A673 (cell line): ENCODE results near the gene KCNMA1. TPM values are rescaled to one million over a fixed set of nuclear protein-coding genes. Genes with fewer than 3 reads are reported as not detected.

ENCODE experiments used
- BruUV-seq: library from RNA; stranded (reverse); fragments of 400-500 nt; replicated peaks from 2 replicates; lab custom pipeline; 2021; lab: Mats Ljungman, UMichigan
- CTCF ChIA-PET: fragments of 300-600 bp; sonication (Branson Sonifier 250); formaldehyde crosslinking; loops from one replicate; lab custom pipeline; 2022; ENCODE audit warnings: antibody characterized with exemption; lab: Charles Lee
- POLR2A ChIA-PET: fragments of 300-600 bp; sonication (Branson Sonifier 250); formaldehyde crosslinking; loops from one replicate; lab custom pipeline; 2022; ENCODE audit warnings: antibody characterized with exemption; ENCODE audit not compliant: low non-redundant PET; lab: Charles Lee
- DNase-seq: peaks from one replicate; pipeline ENCODE4 v3.0.0-alpha.2; 2015; ENCODE audit warnings: low spot score
- H3K27ac ChIP-seq: fragments of 200-600 bp; sonication (generic); 2 replicates; pipeline ENCODE4 v1.5.1; 2016; ENCODE audit warnings: mixed run types, low read depth, mild to moderate bottlenecking, mixed read lengths, antibody characterized with exemption, low read length; ENCODE audit not compliant: poor library complexity, severe bottlenecking
- H3K27me3 ChIP-seq: fragments of 200-600 bp; sonication (generic); replicated peaks from 2 replicates; pipeline ENCODE4 v1.6.1; 2017; ENCODE audit warnings: mixed run types, low read depth, mild to moderate bottlenecking, mixed read lengths, antibody characterized with exemption, low read length; ENCODE audit not compliant: insufficient read depth, poor library complexity
- H3K36me3 ChIP-seq: fragments of 200-600 bp; sonication (generic); 2 replicates; pipeline ENCODE4 v1.6.1; 2016; ENCODE audit warnings: mixed run types, mild to moderate bottlenecking, mixed read lengths, antibody characterized with exemption, low read length; ENCODE audit not compliant: insufficient read depth, poor library complexity, severe bottlenecking
- H3K4me1 ChIP-seq: fragments of 200-600 bp; sonication (generic); 2 replicates; pipeline ENCODE4 v1.6.1; 2017; ENCODE audit warnings: mixed run types, mild to moderate bottlenecking, mixed read lengths, antibody characterized with exemption, low read length; ENCODE audit not compliant: insufficient read depth, poor library complexity, severe bottlenecking
- H3K4me3 ChIP-seq: fragments of 200-600 bp; sonication (generic); 2 replicates; pipeline ENCODE4 v1.5.1; 2016; ENCODE audit warnings: low read depth, mixed run types, mild to moderate bottlenecking, mixed read lengths, low read length; ENCODE audit not compliant: poor library complexity, severe bottlenecking
- H3K9me3 ChIP-seq: fragments of 200-600 bp; sonication (generic); 2 replicates; pipeline ENCODE4 v1.6.1; 2016; ENCODE audit warnings: mixed run types, low read depth, mild to moderate bottlenecking, mixed read lengths, antibody characterized with exemption, low read length; ENCODE audit not compliant: poor library complexity, severe bottlenecking
- EZH2 ChIP-seq: fragments of 200-600 bp; sonication (generic); IDR thresholded peaks from 2 replicates; pipeline ENCODE4 v1.6.1; 2017; ENCODE audit warnings: borderline replicate concordance, low read depth, mild to moderate bottlenecking, mixed read lengths, antibody characterized with exemption, low read length; ENCODE audit not compliant: poor library complexity, severe bottlenecking
- intact Hi-C: fragments of 100-400 bp; cut with micrococcal nuclease; formaldehyde crosslinking; loops from one replicate; pipeline ENCODE4 v1.10.0; 2022; ENCODE audit not compliant: unreplicated experiment
- total RNA-seq: library from RNA; stranded (reverse); gene quantifications from 2 replicates; pipeline ENCODE4 v1.2.3, GENCODE V29; 2021
- TF ChIP-seq, protein P1 (sequence below): fragments of 300-800, 200-600 bp; sonication (generic); conservative IDR thresholded peaks from 2 replicates; pipeline ENCODE4 v1.5.1; 2017; ENCODE audit warnings: low read depth, mild to moderate bottlenecking, antibody characterized with exemption, low read length, moderate library complexity, mixed read lengths

KCNMA1 gene
- total RNA-seq, 1 experiment from 2014 or later, result 0.84 TPM

DNA sequence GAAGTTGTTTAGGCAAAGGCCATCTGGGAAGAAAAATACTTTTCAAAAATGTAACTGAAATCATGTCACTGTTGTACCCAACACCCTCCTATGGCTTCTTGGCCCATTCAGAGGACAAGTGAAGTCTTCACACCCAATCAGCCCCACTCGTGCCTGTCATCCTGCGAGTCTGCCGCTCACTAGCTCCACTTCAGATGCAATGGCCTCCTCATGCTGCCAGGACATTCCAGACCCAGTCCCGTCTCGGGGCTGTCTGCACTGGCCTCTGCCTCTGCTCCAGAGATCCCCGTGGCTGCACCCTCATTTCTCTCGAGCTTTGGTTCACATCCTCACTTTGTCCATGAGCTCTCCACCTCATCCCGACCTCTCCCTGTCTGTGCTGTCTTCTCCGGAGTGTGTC is 227.1 kb downstream of the KCNMA1 start:
- H3K4me3 ChIP-seq, result no peak overlapping the region
- BruUV-seq, result no TSS peak
- ChIA-PET POLR2A (no interaction called here), CTCF (no interaction called here)
- no peaks in the 10 kb centered on the region for H3K27me3 ChIP-seq
- TF ChIP-seq, protein P1, sequence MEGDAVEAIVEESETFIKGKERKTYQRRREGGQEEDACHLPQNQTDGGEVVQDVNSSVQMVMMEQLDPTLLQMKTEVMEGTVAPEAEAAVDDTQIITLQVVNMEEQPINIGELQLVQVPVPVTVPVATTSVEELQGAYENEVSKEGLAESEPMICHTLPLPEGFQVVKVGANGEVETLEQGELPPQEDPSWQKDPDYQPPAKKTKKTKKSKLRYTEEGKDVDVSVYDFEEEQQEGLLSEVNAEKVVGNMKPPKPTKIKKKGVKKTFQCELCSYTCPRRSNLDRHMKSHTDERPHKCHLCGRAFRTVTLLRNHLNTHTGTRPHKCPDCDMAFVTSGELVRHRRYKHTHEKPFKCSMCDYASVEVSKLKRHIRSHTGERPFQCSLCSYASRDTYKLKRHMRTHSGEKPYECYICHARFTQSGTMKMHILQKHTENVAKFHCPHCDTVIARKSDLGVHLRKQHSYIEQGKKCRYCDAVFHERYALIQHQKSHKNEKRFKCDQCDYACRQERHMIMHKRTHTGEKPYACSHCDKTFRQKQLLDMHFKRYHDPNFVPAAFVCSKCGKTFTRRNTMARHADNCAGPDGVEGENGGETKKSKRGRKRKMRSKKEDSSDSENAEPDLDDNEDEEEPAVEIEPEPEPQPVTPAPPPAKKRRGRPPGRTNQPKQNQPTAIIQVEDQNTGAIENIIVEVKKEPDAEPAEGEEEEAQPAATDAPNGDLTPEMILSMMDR, result no peak
- no peak for TF ChIP-seq EZH2
- no peak for DNase-seq
- no peaks in the 10 kb centered on the region for H3K9me3 ChIP-seq
- H3K27ac ChIP-seq, result no peak overlapping the region
- no peaks in the 10 kb centered on the region for H3K36me3 ChIP-seq
- no peaks in the 10 kb centered on the region for H3K4me1 ChIP-seq
- intact Hi-C loops, result no loop called here

DNA sequence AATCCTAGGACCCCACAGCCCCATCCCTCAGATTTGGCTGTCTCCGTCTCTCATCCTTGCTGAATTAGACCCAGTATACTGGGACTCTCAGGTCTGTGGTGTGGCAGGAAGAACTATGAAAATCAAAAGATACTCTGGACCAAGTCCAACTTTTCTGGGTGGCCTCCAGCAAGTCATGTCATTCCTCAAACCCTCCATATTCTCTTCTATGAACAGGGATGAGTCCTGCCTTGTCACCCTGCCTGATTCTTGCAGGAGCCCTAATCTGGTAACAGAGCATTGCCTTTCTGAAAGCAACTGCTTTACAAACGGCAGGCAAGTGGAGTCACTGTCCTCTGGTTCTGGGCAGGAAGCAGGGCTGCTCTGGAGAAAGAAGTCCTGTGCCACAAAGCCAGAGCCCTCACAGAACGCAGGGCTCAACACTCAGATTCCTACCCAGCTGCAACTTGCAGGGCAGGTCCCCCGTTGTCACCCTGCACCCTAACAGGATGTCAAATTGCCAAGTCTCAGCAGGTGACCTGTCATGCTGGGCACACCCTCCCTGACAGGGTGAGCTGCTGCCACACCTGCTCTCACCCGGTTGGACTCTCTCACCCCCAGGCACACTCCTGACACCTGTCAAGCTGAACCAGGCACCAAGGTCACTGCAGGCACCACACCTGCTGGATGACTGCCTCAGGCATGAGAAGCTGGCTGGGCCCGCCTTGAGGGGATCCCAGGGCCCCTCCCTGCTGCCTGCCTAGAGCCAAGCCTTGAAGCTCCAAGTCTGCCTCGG is 227.7 kb downstream of the KCNMA1 start:
- H3K27ac ChIP-seq, result no peak overlapping the region
- no peak for TF ChIP-seq EZH2
- TF ChIP-seq, protein P1, result no peak

DNA sequence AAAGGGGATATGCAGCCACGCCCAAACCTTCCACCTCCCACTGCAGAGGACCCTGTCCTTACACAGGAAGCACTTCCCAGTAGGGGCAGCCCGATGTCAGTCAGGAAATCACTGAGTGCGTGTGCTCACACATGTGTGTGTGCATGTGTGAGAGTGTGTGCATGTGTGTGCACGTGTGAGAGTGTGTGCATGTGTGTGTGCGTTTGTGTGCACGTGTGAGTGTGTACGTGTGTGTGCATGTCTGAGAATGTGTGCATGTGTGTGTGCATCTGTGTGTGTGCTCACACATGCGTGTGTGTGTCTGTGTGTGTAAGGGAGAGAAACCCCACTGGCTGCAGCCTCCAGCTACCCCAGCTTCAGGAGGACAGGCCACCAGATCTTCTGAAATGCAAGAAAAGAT is 229.3 kb downstream of the KCNMA1 start:
- no peak overlapping the region for H3K4me3 ChIP-seq
- CTCF ChIA-PET, result no interaction called here
- no peaks in the 10 kb centered on the region for H3K36me3 ChIP-seq
- BruUV-seq, result no TSS peak
- DNase-seq, result no peak
- TF ChIP-seq, protein P1, result no peak
- TF ChIP-seq EZH2, result no peak
- H3K9me3 ChIP-seq, result no peaks in the 10 kb centered on the region
- H3K4me1 ChIP-seq, result no peaks in the 10 kb centered on the region
- intact Hi-C loops, result no loop called here
- POLR2A ChIA-PET, result no interaction called here
- H3K27me3 ChIP-seq, result no peaks in the 10 kb centered on the region
- H3K27ac ChIP-seq, result no peak overlapping the region

More for the DNA sequence above, 227.7 kb downstream of the KCNMA1 start:
- ChIA-PET POLR2A (no interaction called here), CTCF (no interaction called here)
- no peaks in the 10 kb centered on the region for H3K27me3 ChIP-seq
- no TSS peak for BruUV-seq
- H3K36me3 ChIP-seq, result no peaks in the 10 kb centered on the region
- H3K9me3 ChIP-seq, result no peaks in the 10 kb centered on the region
- H3K4me1 ChIP-seq, result no peaks in the 10 kb centered on the region
- no peak overlapping the region for H3K4me3 ChIP-seq
- no peak for DNase-seq
- intact Hi-C loops, result no loop called here
